H9 (cell line): ENCODE measurements around the gene CCDC40. TPM values are rescaled to one million over a fixed set of nuclear protein-coding genes. Genes with fewer than 3 reads are reported as not detected.

Source experiments
- DNase-seq: peaks from one replicate; pipeline ENCODE4 v3.0.0-alpha.2; 2017
- H2AFZ ChIP-seq: one replicate; pipeline ENCODE4 v1.6.1; 2013; ENCODE audit warnings: mild to moderate bottlenecking, low read length, control low read depth, moderate library complexity
- H2AK5ac ChIP-seq: 2 replicates; pipeline ENCODE4 v1.6.1; 2013; ENCODE audit warnings: low read length, control low read depth, mixed read lengths; ENCODE audit not compliant: insufficient read length
- H2BK120ac ChIP-seq: one replicate; pipeline ENCODE4 v1.6.1; 2013; ENCODE audit warnings: low read depth, mild to moderate bottlenecking, low read length, control low read depth, inconsistent platforms; ENCODE audit not compliant: poor library complexity, severe bottlenecking
- H2BK12ac ChIP-seq: 2 replicates; pipeline ENCODE4 v1.6.1; 2013; ENCODE audit warnings: low read length, control low read depth, mixed read lengths, low read depth; ENCODE audit not compliant: insufficient read length
- H2BK15ac ChIP-seq: 2 replicates; pipeline ENCODE4 v1.6.1; 2013; ENCODE audit warnings: low read depth, low read length, control low read depth
- H2BK20ac ChIP-seq: one replicate; pipeline ENCODE4 v1.6.1; 2013; ENCODE audit warnings: low read depth, mild to moderate bottlenecking, low read length, control low read depth, inconsistent platforms; ENCODE audit not compliant: poor library complexity, severe bottlenecking
- H2BK5ac ChIP-seq: 2 replicates; pipeline ENCODE4 v1.6.1; 2013; ENCODE audit warnings: low read length, control low read depth, mixed read lengths; ENCODE audit not compliant: insufficient read length
- H3K14ac ChIP-seq: 2 replicates; pipeline ENCODE4 v1.6.1; 2013; ENCODE audit warnings: low read length, control low read depth; ENCODE audit not compliant: insufficient read depth
- H3K18ac ChIP-seq: 2 replicates; pipeline ENCODE4 v1.6.1; 2013; ENCODE audit warnings: low read depth, mild to moderate bottlenecking, mixed read lengths, low read length, control low read depth; ENCODE audit not compliant: insufficient read length
- H3K23ac ChIP-seq: 2 replicates; pipeline ENCODE4 v1.6.1; 2013; ENCODE audit warnings: low read length, control low read depth, mixed read lengths, low read depth; ENCODE audit not compliant: insufficient read length
- H3K23me2 ChIP-seq: 2 replicates; pipeline ENCODE4 v1.6.1; 2013; ENCODE audit warnings: low read depth, mild to moderate bottlenecking, mixed read lengths, low read length, control low read depth; ENCODE audit not compliant: insufficient read length, poor library complexity, severe bottlenecking
- H3K27ac ChIP-seq: 2 replicates; pipeline ENCODE4 v1.5.1; 2013; ENCODE audit warnings: low read length, control low read depth, mixed read lengths, low read depth; ENCODE audit not compliant: insufficient read length
- H3K27me3 ChIP-seq: 2 replicates; pipeline ENCODE4 v1.6.1; 2013; ENCODE audit warnings: low read length, control low read depth, inconsistent platforms; ENCODE audit not compliant: insufficient read depth
- H3K4ac ChIP-seq: 2 replicates; pipeline ENCODE4 v1.6.1; 2013; ENCODE audit warnings: low read depth, mild to moderate bottlenecking, control low read depth, inconsistent platforms, low read length, moderate library complexity
- H3K4me1 ChIP-seq: 2 replicates; pipeline ENCODE4 v1.6.1; 2013; ENCODE audit warnings: low read length, control low read depth, inconsistent platforms; ENCODE audit not compliant: insufficient read depth
- H3K4me2 ChIP-seq: 2 replicates; pipeline ENCODE4 v1.6.1; 2013; ENCODE audit warnings: low read length, control low read depth, mixed read lengths; ENCODE audit not compliant: insufficient read length, insufficient read depth
- H3K56ac ChIP-seq: 2 replicates; pipeline ENCODE4 v1.6.1; 2013; ENCODE audit warnings: low read depth, mild to moderate bottlenecking, mixed read lengths, low read length, control low read depth; ENCODE audit not compliant: insufficient read length
- H3K79me1 ChIP-seq: 2 replicates; pipeline ENCODE4 v1.6.1; 2013; ENCODE audit warnings: low read depth, mild to moderate bottlenecking, moderate library complexity, low read length, control low read depth, inconsistent platforms; ENCODE audit not compliant: insufficient read depth, poor library complexity, severe bottlenecking
- H3K79me2 ChIP-seq: 2 replicates; pipeline ENCODE4 v1.6.1; 2013; ENCODE audit warnings: low read length, control low read depth, inconsistent platforms; ENCODE audit not compliant: insufficient read depth
- H3K9ac ChIP-seq: 2 replicates; pipeline ENCODE4 v1.6.1; 2013; ENCODE audit warnings: low read length, control low read depth, mixed read lengths; ENCODE audit not compliant: insufficient read length; ENCODE audit errors: extremely low read depth
- H3K9me3 ChIP-seq: one replicate; pipeline ENCODE4 v1.6.1; 2013; ENCODE audit warnings: low read depth, low read length, inconsistent platforms; ENCODE audit not compliant: control insufficient read depth
- H3T11ph ChIP-seq: one replicate; pipeline ENCODE4 v1.6.1; 2013; ENCODE audit warnings: mild to moderate bottlenecking, low read length, control low read depth, inconsistent platforms
- H4K20me1 ChIP-seq: one replicate; pipeline ENCODE4 v1.6.1; 2013; ENCODE audit not compliant: control insufficient read depth, insufficient read length, insufficient read depth
- H4K5ac ChIP-seq: 2 replicates; pipeline ENCODE4 v1.6.1; 2013; ENCODE audit warnings: low read depth, mild to moderate bottlenecking, mixed read lengths, low read length, control low read depth; ENCODE audit not compliant: insufficient read length
- H4K8ac ChIP-seq: replicated peaks from 2 replicates; pipeline ENCODE4 v1.6.1; 2013; ENCODE audit warnings: low read length, control low read depth, mixed read lengths, low read depth; ENCODE audit not compliant: insufficient read length
- H4K91ac ChIP-seq: 2 replicates; pipeline ENCODE4 v1.6.1; 2013; ENCODE audit warnings: low read depth, mild to moderate bottlenecking, moderate library complexity, mixed read lengths, low read length, control low read depth; ENCODE audit not compliant: insufficient read length
- H3K27ac Mint-ChIP-seq, 3 experiments: 2 replicates in 2 of 3; 3 replicates in 1 of 3; pipeline ENCODE4 v1.8.0; 2020 to 2021; ENCODE audit warnings: mixed read lengths in 3 of 3, mild to moderate bottlenecking in 1 of 3, moderate library complexity in 1 of 3
- H3K27me3 Mint-ChIP-seq: 2 replicates; pipeline ENCODE4 v1.8.0; 2021; ENCODE audit warnings: low read depth, mild to moderate bottlenecking, moderate library complexity, mixed read lengths
- H3K36me3 Mint-ChIP-seq, 3 experiments: 2 replicates in 2 of 3; 3 replicates in 1 of 3; pipeline ENCODE4 v1.8.0; 2020 to 2021; ENCODE audit warnings: low read depth in 3 of 3, mixed read lengths in 3 of 3; ENCODE audit not compliant: insufficient read depth in 1 of 3
- H3K4me1 Mint-ChIP-seq, 2 experiments: 2 replicates each; pipeline ENCODE4 v1.8.0; 2020; ENCODE audit warnings: mixed read lengths in 2 of 2
- H3K4me3 Mint-ChIP-seq, 2 experiments: 2 replicates in 1 of 2; 3 replicates in 1 of 2; pipeline ENCODE4 v1.8.0; 2020 to 2021; ENCODE audit warnings: mild to moderate bottlenecking in 2 of 2, mixed read lengths in 2 of 2, moderate library complexity in 1 of 2
- H3K9me3 Mint-ChIP-seq, 2 experiments: 2 replicates in 1 of 2; 3 replicates in 1 of 2; pipeline ENCODE4 v1.8.0; 2020; ENCODE audit warnings: mild to moderate bottlenecking in 2 of 2, mixed read lengths in 2 of 2, moderate library complexity in 1 of 2
- CTCF ChIP-seq: fragments of 200-600 bp; sonication (generic); conservative IDR thresholded peaks from 3 replicates; pipeline ENCODE4 v1.8.0; 2021; ENCODE audit warnings: antibody characterized with exemption, mild to moderate bottlenecking
- WGBS: extraction: QIAGEN DNeasy Blood & Tissue Kit; methylation state at CpG from one replicate; pipeline ENCODE4 v1.1.7; 2013; ENCODE audit warnings: missing lambda C conversion rate, low lambda C conversion rate, mixed read lengths; ENCODE audit not compliant: insufficient read length; ENCODE audit errors: extremely low coverage; 5-methylcytosine and 5-hydroxymethylcytosine counted together
- total RNA-seq: library from RNA; stranded (reverse); gene quantifications from 2 replicates; pipeline ENCODE4 v1.2.1, GENCODE V29; 2021

CCDC40 gene
- total RNA-seq, 1 experiment from 2014 or later: 8.9 TPM

- DNase-seq: no peak
- no peak overlapping the region for H4K91ac ChIP-seq
- H4K8ac ChIP-seq: no peak overlapping the region
- no peaks in the 10 kb centered on the region for H3K79me2 ChIP-seq
- Mint-ChIP-seq H3K27ac (no peak overlapping the region), H3K4me3 (peak overlapping the region; percentile 82 to 89), H3K4me1 (peaks cover 18 to 30% of the 10 kb centered on the region in 2 experiments), H3K36me3 (peaks cover 0 to 7% (median 0%) of the 10 kb centered on the region in 3 experiments; a peak in 3 of 7 replicates), H3K9me3 (no peaks in the 10 kb centered on the region), H3K27me3 (peaks cover 14% of the 10 kb centered on the region)
- H3K79me1 ChIP-seq: no peaks in the 10 kb centered on the region
- H4K20me1 ChIP-seq: no peaks in the 10 kb centered on the region
- H2BK20ac ChIP-seq: no peak overlapping the region
- H3K4ac ChIP-seq: no peak overlapping the region
- no peak overlapping the region for H3K18ac ChIP-seq
- no peak overlapping the region for H2AFZ ChIP-seq
- H3K23ac ChIP-seq: no peak overlapping the region
- H3K9ac ChIP-seq: no peak overlapping the region
- peak overlapping the region; percentile 47 for H3K4me2 ChIP-seq
- no peak overlapping the region for H3K56ac ChIP-seq
- no peak overlapping the region for H2BK120ac ChIP-seq
- no peak overlapping the region for H3K27ac ChIP-seq
- H3K9me3 ChIP-seq: no peaks in the 10 kb centered on the region
- peaks cover 8% of the 10 kb centered on the region for H3K23me2 ChIP-seq
- no peaks in the 10 kb centered on the region; the same call in 1 of the 2 replicates for H3K27me3 ChIP-seq
- H3K14ac ChIP-seq: no peak overlapping the region
- H2BK5ac ChIP-seq: no peak overlapping the region
- no CpG with 5 or more reads among the region's 15 CpGs for WGBS
- no peak overlapping the region for H2AK5ac ChIP-seq
- no peak overlapping the region for H4K5ac ChIP-seq
- TF ChIP-seq CTCF: no peak
- no peak overlapping the region for H3T11ph ChIP-seq
- H3K4me1 ChIP-seq: peaks cover 5% of the 10 kb centered on the region; the same call in 1 of the 2 replicates
- no peak overlapping the region for H2BK15ac ChIP-seq
- H2BK12ac ChIP-seq: no peak overlapping the region
Measured at GRCh38 chr17:80102664-80103448, 66.4 kb downstream of the CCDC40 start.
